SK-N-SH (cell line): ENCODE data around the gene H2BK1. TPM values are rescaled to one million over a fixed set of nuclear protein-coding genes. Genes with fewer than 3 reads are reported as not detected.

Experiments
- CTCF ChIA-PET: fragments of 300-600, 350-600 bp; formaldehyde crosslinking; extraction: SDS; loops from one replicate; lab custom pipeline; 2021; lab: Yijun Ruan, JAX
- POLR2A ChIA-PET: fragments of 350-600 bp; sonication (Branson Sonifier 250); formaldehyde crosslinking; extraction: SDS; loops from one replicate; lab custom pipeline; 2020; ENCODE audit warnings: antibody characterized with exemption, inconsistent platforms; lab: Yijun Ruan, JAX
- DNase-seq: peaks from one replicate; pipeline ENCODE4 v3.0.0; 2012
- H2AFZ ChIP-seq: fragments of 200-600 bp; sonication (generic); 2 replicates; pipeline ENCODE4 v1.8.1; 2016; ENCODE audit warnings: antibody characterized with exemption, mild to moderate bottlenecking, low read depth
- H3F3A ChIP-seq: fragments of 200-600 bp; sonication (generic); replicated peaks from 2 replicates; pipeline ENCODE3; 2016; ENCODE audit warnings: antibody characterized with exemption, mild to moderate bottlenecking; ENCODE audit not compliant: insufficient read depth
- H3K27ac ChIP-seq, 2 experiments: fragments of 200-500 bp in 1 of 2; fragments of 200-600 bp in 1 of 2; sonication (Bioruptor generic) in 1 of 2; sonication (generic), shearing (Covaris generic) in 1 of 2; 2 replicates each; pipeline versions ENCODE4 v1.5.1 to v1.6.1; 2014 to 2016; ENCODE audit warnings: low read depth in 2 of 2, inconsistent platforms in 1 of 2, low read length in 1 of 2, mild to moderate bottlenecking in 1 of 2, mixed read lengths in 1 of 2
- H3K27me3 ChIP-seq: fragments of 200-600 bp; sonication (generic), shearing (Covaris generic); 2 replicates; pipeline ENCODE4 v1.6.1; 2016; ENCODE audit warnings: mixed run types; ENCODE audit not compliant: insufficient read depth
- H3K36me3 ChIP-seq, 2 experiments: fragments of 200-500 bp in 1 of 2; fragments of 200-600 bp in 1 of 2; sonication (Bioruptor generic) in 1 of 2; sonication (generic) in 1 of 2; replicated peaks in 1 of 2; 2 replicates each; pipeline versions ENCODE3 to v1.5.1; 2014 to 2016; ENCODE audit warnings: low read length in 1 of 2, mild to moderate bottlenecking in 1 of 2; ENCODE audit not compliant: insufficient read depth in 2 of 2, control insufficient read depth in 1 of 2
- H3K4me1 ChIP-seq, 2 experiments: fragments of 200-500 bp in 1 of 2; fragments of 200-600 bp in 1 of 2; sonication (Bioruptor generic) in 1 of 2; sonication (generic), shearing (Covaris generic) in 1 of 2; 2 replicates each; pipeline versions ENCODE4 v1.5.1 to v1.6.1; 2014 to 2016; ENCODE audit warnings: low read depth in 1 of 2, low read length in 1 of 2, mixed run types in 1 of 2; ENCODE audit not compliant: insufficient read depth in 2 of 2, control insufficient read depth in 1 of 2
- H3K4me2 ChIP-seq: fragments of 200-600 bp; sonication (generic), shearing (Covaris generic); 2 replicates; pipeline ENCODE4 v1.6.1; 2017; ENCODE audit warnings: mixed run types
- H3K4me3 ChIP-seq, 2 experiments: fragments of 200-500 bp in 1 of 2; fragments of 200-600 bp in 1 of 2; sonication (Bioruptor generic) in 1 of 2; sonication (generic), shearing (Covaris generic) in 1 of 2; 2 replicates each; pipeline versions ENCODE4 v1.5.1 to v1.8.1; 2014 to 2016; ENCODE audit warnings: low read depth in 2 of 2, inconsistent platforms in 1 of 2, low read length in 1 of 2, mild to moderate bottlenecking in 1 of 2, mixed read lengths in 1 of 2, moderate library complexity in 1 of 2
- H3K79me2 ChIP-seq: fragments of 200-600 bp; sonication (generic); 2 replicates; pipeline ENCODE4 v1.8.1; 2017; ENCODE audit warnings: mild to moderate bottlenecking; ENCODE audit not compliant: insufficient read depth
- H3K9ac ChIP-seq: fragments of 200-600 bp; sonication (generic); 2 replicates; pipeline ENCODE4 v1.6.1; 2017; ENCODE audit warnings: mixed run types
- H3K9me2 ChIP-seq: fragments of 200-600 bp; sonication (generic); 2 replicates; pipeline ENCODE4 v1.6.1; 2017; ENCODE audit warnings: mixed run types
- H3K9me3 ChIP-seq: fragments of 200-600 bp; sonication (generic); 2 replicates; pipeline ENCODE4 v1.6.1; 2017; ENCODE audit warnings: mixed run types, mild to moderate bottlenecking, moderate library complexity
- H4K20me1 ChIP-seq: fragments of 200-600 bp; sonication (generic); 2 replicates; pipeline ENCODE4 v1.6.1; 2017; ENCODE audit warnings: mild to moderate bottlenecking, mixed run types; ENCODE audit not compliant: insufficient read depth
- CTCF ChIP-seq: fragments of 200-600 bp; sonication (generic); IDR thresholded peaks from 2 replicates; pipeline ENCODE4 v1.6.1; 2017; ENCODE audit warnings: antibody characterized with exemption, mild to moderate bottlenecking, moderate library complexity
- EP300 ChIP-seq, 2 experiments: IDR thresholded peaks; 2 replicates each; pipeline versions ENCODE4 v1.4.0 to v1.6.1; 2012; ENCODE audit warnings: borderline replicate concordance in 1 of 2, low read depth in 1 of 2, low read length in 1 of 2
- FOSL2 ChIP-seq: IDR thresholded peaks from 2 replicates; pipeline ENCODE4 v1.4.0; 2012; ENCODE audit warnings: low read depth, mild to moderate bottlenecking, moderate library complexity, borderline replicate concordance
- FOXM1 ChIP-seq: IDR thresholded peaks from 2 replicates; pipeline ENCODE4 v1.4.0; 2012; ENCODE audit warnings: low read depth, mild to moderate bottlenecking
- GABPA ChIP-seq: IDR thresholded peaks from 2 replicates; pipeline ENCODE4 v1.4.0; 2012; ENCODE audit warnings: low read depth, mild to moderate bottlenecking
- GATA2 ChIP-seq: sonication (generic); formaldehyde crosslinking; IDR thresholded peaks from 2 replicates; pipeline ENCODE4 v1.5.0; 2020; ENCODE audit warnings: mild to moderate bottlenecking, missing genetic modification reagents
- IRF3 ChIP-seq: fragments of 150-350 bp; IDR thresholded peaks from 2 replicates; pipeline ENCODE4 v1.6.1; 2016; ENCODE audit warnings: mild to moderate bottlenecking, low read depth, low read length
- JUND ChIP-seq: IDR thresholded peaks from 2 replicates; pipeline ENCODE4 v1.4.0; 2012
- MAX ChIP-seq: IDR thresholded peaks from 2 replicates; pipeline ENCODE4 v1.4.0; 2012; ENCODE audit warnings: low read depth
- MEF2A ChIP-seq: IDR thresholded peaks from 2 replicates; pipeline ENCODE4 v1.4.0; 2012; ENCODE audit warnings: low read depth, borderline replicate concordance
- NFIC ChIP-seq: IDR thresholded peaks from 2 replicates; pipeline ENCODE4 v1.4.0; 2012; ENCODE audit warnings: borderline replicate concordance
- NRF1 ChIP-seq: IDR thresholded peaks from 2 replicates; pipeline ENCODE4 v1.6.1; 2012; ENCODE audit warnings: low read depth, mild to moderate bottlenecking, low read length
- PBX3 ChIP-seq: IDR thresholded peaks from 2 replicates; pipeline ENCODE4; 2012
- POLR2AphosphoS5 ChIP-seq: IDR thresholded peaks from 2 replicates; pipeline ENCODE4 v1.6.1; 2012; ENCODE audit warnings: low read depth, low read length
- RCOR1 ChIP-seq: fragments of 150-350 bp; IDR thresholded peaks from 2 replicates; pipeline ENCODE4 v1.6.1; 2017; ENCODE audit warnings: antibody characterized with exemption, low read length
- ZBTB33 ChIP-seq: IDR thresholded peaks from 2 replicates; pipeline ENCODE4 v1.4.0; 2012; ENCODE audit warnings: low read depth, borderline replicate concordance
- WGBS: methylation state at CpG from one replicate; pipeline ENCODE4 v1.1.6; 2017; ENCODE audit warnings: low lambda C conversion rate; 5-methylcytosine and 5-hydroxymethylcytosine counted together
- polyA plus RNA-seq, 3 experiments: library from polyadenylated mRNA; depleted of rRNA; stranded (reverse); fragments of >200 nt; gene quantifications; 2 replicates each; pipeline ENCODE4 v1.2.3, GENCODE V29; 2012
- TF ChIP-seq, protein P1 (sequence below): fragments of 150-350 bp; IDR thresholded peaks from 2 replicates; pipeline ENCODE4 v1.6.1; 2017; ENCODE audit warnings: antibody characterized with exemption, low read length, low read depth, borderline replicate concordance
- TF ChIP-seq, protein P2 (sequence below): IDR thresholded peaks from 2 replicates; pipeline ENCODE4 v1.6.1; 2012; ENCODE audit warnings: mild to moderate bottlenecking, low read depth, low read length, moderate library complexity

H2BK1 gene
- polyA plus RNA-seq, 1 of the 3 experiments (the other 2 are of a cell fraction), result not detected

DNA sequence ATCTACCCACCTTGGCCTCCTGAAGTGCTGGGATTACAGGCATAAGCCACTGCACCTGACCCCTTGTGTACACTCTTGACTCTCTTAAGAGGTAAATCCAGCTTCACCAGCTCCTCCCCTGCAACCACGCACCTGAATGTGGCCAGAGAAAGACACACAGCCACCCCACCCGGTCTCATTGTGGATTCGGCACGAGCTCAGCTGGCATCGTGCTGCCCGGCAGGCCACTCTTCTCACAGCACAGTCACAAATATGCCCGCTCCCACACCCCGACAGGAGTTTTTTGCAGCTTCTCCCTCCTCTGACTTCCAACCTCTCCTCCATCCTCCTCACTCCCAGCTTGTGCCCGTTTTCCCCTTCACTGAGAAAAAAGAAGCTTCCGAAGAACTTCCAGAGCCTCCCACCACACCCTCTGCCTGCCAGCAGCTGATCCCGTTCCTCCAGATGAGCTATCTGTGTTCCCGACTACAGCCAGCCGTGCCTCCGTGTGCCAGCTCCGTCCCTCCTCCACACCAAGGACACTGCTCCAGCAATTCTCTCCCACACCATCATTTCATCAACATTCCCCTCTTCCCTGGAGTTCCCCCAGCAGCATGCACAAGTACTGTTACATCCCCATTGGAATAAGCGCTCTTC is 46.2 kb upstream of the H2BK1 start:
- H3K4me2 ChIP-seq, result no peak overlapping the region
- no peaks in the 10 kb centered on the region for H3K27me3 ChIP-seq
- no peaks in the 10 kb centered on the region for H3K9me3 ChIP-seq
- no peak overlapping the region for H2AFZ ChIP-seq
- no peaks in the 10 kb centered on the region for H3K36me3 ChIP-seq
- POLR2A ChIA-PET, result interaction anchor here (1.3 kb wide), 2 partner anchors 14 to 24 kb away, joined by 3 read pairs; partner anchors contain the start of gene CHPF2
- H3F3A ChIP-seq, result peaks cover 4% of the 10 kb centered on the region
- no peak for DNase-seq
- H3K4me3 ChIP-seq, result no peak overlapping the region
- 82% methylated on average over 16 of the region's 16 CpGs for WGBS
- H3K9ac ChIP-seq, result no peak overlapping the region
- no peaks in the 10 kb centered on the region for H4K20me1 ChIP-seq
- H3K4me1 ChIP-seq, result peaks cover 7 to 20% of the 10 kb centered on the region in 2 experiments; a peak in 3 of 4 replicates
- H3K27ac ChIP-seq, result no peak overlapping the region
- H3K9me2 ChIP-seq, result no peaks in the 10 kb centered on the region
- CTCF ChIA-PET, result interaction anchor here (0.7 to 4.5 kb wide), 11 partner anchors 9 to 94 kb away, joined by 3 to 21 read pairs (median 4); no protein-coding TSS in a partner anchor
- no peaks in the 10 kb centered on the region for H3K79me2 ChIP-seq
- TF ChIP-seq MAX (no peak), IRF3 (no peak), POLR2AphosphoS5 (no peak), NRF1 (no peak), MEF2A (no peak), NFIC (no peak), JUND (no peak), ZBTB33 (no peak), CTCF (no peak), FOXM1 (no peak), GATA2 (no peak), EP300 (IDR thresholded peaks at IDR 0.05; ENCODE audit: borderline replicate concordance in 1 of 2, low read depth in 1 of 2, low read length in 1 of 2) (no peak), RCOR1 (no peak), PBX3 (no peak), GABPA (no peak), FOSL2 (no peak)
- TF ChIP-seq, protein P1, sequence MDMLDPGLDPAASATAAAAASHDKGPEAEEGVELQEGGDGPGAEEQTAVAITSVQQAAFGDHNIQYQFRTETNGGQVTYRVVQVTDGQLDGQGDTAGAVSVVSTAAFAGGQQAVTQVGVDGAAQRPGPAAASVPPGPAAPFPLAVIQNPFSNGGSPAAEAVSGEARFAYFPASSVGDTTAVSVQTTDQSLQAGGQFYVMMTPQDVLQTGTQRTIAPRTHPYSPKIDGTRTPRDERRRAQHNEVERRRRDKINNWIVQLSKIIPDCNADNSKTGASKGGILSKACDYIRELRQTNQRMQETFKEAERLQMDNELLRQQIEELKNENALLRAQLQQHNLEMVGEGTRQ, result no peak
- TF ChIP-seq, protein P2, sequence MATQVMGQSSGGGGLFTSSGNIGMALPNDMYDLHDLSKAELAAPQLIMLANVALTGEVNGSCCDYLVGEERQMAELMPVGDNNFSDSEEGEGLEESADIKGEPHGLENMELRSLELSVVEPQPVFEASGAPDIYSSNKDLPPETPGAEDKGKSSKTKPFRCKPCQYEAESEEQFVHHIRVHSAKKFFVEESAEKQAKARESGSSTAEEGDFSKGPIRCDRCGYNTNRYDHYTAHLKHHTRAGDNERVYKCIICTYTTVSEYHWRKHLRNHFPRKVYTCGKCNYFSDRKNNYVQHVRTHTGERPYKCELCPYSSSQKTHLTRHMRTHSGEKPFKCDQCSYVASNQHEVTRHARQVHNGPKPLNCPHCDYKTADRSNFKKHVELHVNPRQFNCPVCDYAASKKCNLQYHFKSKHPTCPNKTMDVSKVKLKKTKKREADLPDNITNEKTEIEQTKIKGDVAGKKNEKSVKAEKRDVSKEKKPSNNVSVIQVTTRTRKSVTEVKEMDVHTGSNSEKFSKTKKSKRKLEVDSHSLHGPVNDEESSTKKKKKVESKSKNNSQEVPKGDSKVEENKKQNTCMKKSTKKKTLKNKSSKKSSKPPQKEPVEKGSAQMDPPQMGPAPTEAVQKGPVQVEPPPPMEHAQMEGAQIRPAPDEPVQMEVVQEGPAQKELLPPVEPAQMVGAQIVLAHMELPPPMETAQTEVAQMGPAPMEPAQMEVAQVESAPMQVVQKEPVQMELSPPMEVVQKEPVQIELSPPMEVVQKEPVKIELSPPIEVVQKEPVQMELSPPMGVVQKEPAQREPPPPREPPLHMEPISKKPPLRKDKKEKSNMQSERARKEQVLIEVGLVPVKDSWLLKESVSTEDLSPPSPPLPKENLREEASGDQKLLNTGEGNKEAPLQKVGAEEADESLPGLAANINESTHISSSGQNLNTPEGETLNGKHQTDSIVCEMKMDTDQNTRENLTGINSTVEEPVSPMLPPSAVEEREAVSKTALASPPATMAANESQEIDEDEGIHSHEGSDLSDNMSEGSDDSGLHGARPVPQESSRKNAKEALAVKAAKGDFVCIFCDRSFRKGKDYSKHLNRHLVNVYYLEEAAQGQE, result no peak
